Measurements from ENCODE around the gene CORO6. TPM values are rescaled to one million over a fixed set of nuclear protein-coding genes. Genes with fewer than 3 reads are reported as not detected.
A peak's percentile ranks its signal among the peaks of the same experiment; 100 is the strongest.

Gene CORO6
- total RNA-seq, 2 donors from 2014 or later = 2.9 to 4.4 TPM

DNA sequence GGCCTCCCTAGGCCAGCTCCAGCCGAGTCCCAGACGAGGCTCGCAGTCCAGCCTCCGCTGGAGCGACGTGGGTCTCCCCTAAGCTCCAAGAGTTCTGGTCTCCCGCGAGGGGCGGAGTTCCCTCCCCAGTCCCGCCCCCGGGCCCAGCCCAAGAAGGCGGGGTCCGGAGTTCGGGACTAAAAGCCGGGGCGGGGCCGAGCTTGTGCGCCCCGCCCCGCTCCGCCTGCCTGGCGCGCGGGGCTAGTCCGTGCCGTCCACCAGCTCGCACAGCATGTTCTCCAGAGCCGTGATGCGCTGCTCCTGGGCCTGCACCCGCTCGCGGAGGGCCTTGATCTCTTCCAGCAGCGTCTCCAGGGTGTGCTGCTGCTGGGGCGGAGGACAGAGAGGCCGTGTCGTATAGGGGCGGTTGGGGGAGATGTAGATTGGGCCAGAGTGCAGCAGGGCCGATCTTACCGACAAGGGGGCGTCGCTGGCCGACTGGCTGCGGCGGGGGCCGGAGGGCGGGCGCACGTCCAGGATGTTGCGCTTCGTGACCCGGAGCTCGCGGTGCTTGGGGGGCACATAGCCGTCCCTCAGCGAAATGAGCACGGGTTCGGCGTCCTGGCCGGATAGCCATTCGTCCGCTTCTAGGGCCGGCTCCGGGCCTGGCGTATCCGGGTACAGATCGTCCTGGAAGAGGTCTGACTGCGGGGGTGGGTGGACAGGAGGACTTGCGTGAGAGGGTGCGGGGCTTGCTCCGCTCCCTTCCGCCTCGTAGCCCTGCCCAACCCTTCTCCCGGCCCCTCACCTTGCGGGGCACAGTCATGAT, 7.0 kb downstream of the CORO6 start:
- ATAC-seq (peak; percentile 73), DNase-seq (peak; percentile 79 to 89)
- intact Hi-C loops (cut with DNase I, micrococcal nuclease) = no loop called here

- intact Hi-C loops (cut with DNase I, micrococcal nuclease) = no loop called here
- DNase-seq (peak; percentile 48 to 54), ATAC-seq (no peak)
These were observed 7.7 kb downstream of the CORO6 start for GRCh38 chr17:29615048-29615385.

GRCh38 chr17:29614349-29615047, 8.2 kb downstream of the CORO6 start:
- no peak for DNase-seq
- ATAC-seq = no peak
- intact Hi-C loops (cut with DNase I, micrococcal nuclease) = no loop called here

DNA sequence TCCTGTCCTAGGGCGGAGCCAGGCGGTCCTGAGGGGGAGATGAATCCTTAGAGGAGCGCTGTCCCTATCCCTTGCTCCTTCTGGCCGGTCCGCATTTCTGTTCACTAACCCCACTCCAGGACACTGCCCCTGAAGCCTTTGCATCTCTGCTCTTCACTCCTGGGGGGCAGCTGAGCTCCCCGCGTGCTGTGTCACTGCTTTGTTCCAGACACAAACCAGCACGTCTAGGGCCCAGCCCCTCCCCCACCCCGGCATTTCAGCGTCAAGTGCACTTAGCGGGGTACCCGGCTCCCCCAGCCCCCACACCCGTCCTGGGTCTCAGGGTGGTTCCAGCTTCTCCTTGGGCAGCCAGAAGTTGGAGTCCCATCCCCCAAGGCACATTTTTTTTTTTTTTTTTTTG, 8.9 kb downstream of the CORO6 start:
- intact Hi-C loops (cut with DNase I, micrococcal nuclease) = no loop called here
- ATAC-seq = no peak
- peak in 1 of 2 donors; percentile 36 for DNase-seq

- ATAC-seq (peak; percentile 65), DNase-seq (peak; percentile 92 to 96)
- intact Hi-C loops (cut with DNase I, micrococcal nuclease) = no loop called here
These were observed 9.3 kb downstream of the CORO6 start for GRCh38 chr17:29613352-29613837.

GRCh38 chr17:29612404-29613280, 10.1 kb downstream of the CORO6 start:
- no peak for ATAC-seq
- intact Hi-C loops (cut with DNase I, micrococcal nuclease) = no loop called here
- no peak for DNase-seq

- intact Hi-C loops (cut with DNase I, micrococcal nuclease) = no loop called here
- no peak for ATAC-seq
- no peak for DNase-seq
These were observed 10.7 kb downstream of the CORO6 start for GRCh38 chr17:29612094-29612403.

DNA sequence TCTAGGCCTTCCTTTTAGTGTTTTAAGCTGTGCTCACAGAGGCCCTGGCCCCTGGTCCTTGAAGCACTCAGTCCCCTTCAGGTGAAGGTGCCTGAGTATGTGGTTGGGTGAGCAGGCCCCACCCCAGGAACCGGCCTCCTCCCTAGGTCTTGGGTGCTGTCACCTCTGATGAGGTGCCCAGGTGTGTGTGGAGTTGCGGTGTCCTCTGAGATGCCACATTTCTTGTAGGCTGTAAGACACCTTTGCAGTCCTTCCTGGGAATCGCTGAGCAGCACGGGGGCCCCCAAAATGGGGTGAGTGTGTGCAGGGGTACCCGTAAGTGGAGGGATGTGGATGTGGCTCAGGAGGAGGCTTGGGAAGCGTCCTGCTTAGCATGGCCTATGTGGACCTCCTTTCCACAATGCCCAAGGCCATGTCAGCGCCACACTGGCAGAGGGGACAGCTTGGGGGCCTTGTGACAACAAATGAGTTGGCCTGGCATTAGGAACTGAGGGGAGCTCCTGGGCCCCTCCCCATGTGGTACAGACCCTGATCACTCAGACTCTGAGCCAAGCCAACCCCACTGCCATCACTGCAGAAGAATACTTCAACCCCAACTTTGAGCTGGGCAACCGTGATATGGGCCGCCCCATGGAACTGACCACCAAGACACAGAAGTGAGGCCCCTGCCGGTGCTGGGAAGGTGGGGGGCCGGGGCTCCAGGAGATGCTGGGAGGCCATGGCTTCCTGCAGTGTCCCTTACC, 11.2 kb downstream of the CORO6 start:
- no peak for ATAC-seq
- intact Hi-C loops (cut with DNase I, micrococcal nuclease) = no loop called here
- no peak for DNase-seq

- intact Hi-C loops (cut with DNase I, micrococcal nuclease) = no loop called here
- DNase-seq = no peak
- ATAC-seq = no peak
These were observed 12.3 kb downstream of the CORO6 start for GRCh38 chr17:29610395-29610794.

GRCh38 chr17:29608986-29609385, 13.7 kb downstream of the CORO6 start:
- intact Hi-C loops (cut with DNase I, micrococcal nuclease) = no loop called here
- DNase-seq (no peak), ATAC-seq (no peak)

GRCh38 chr17:29607557-29608195, 15.0 kb downstream of the CORO6 start:
- intact Hi-C loops (cut with DNase I, micrococcal nuclease) = no loop called here
- ATAC-seq (no peak), DNase-seq (no peak)

DNA sequence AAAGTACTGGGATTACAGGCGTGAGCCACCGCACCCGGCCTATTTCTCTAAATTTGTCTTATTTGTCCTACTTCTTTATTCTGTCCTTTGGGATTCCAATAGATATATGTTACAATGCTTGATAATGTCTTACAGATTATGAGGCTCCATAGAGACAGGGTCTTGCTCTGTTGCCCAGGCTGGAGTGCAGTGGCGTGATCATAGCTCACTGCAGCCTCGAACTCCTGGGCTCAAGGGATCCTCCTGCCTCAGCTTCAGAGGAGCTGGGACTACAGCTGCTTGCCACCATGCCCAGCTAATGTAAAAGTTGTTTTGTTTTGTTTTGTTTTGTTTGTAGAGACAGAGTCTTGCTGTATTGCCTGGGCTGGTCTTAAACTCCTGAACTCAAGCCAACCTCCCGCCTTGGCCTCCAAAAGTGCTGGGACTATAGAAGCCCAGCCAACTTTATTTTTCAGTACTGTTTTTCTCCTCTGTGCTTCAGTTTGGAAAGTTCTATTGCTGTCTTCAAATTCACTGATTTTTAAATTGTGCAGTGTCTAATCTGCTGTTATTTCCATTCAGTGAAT, 19.5 kb downstream of the CORO6 start:
- no peak for ATAC-seq
- intact Hi-C loops (cut with DNase I, micrococcal nuclease) = no loop called here
- DNase-seq = no peak

- DNase-seq (no peak), ATAC-seq (no peak)
- intact Hi-C loops (cut with DNase I, micrococcal nuclease) = no loop called here
These were observed 25.1 kb downstream of the CORO6 start for GRCh38 chr17:29597361-29598172.

DNA sequence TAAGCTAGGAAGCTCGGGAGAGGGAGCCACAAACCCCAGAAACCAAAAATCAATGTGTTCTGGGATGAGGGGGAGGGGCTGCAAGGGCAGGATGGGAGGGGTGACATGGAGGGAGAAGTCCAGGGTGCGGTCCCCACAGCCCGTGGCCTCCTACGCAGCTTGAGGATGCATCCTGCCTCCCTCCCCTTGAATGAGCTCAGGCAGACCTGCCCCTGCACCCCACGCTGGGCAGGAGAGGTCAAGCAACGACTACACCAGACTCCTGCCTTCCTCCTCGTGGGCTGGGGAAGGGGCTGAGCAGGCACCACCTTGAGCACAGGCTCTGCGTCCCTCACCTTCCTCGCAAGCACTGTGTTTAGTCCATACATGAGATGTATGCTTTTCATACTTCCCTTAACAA, 25.9 kb downstream of the CORO6 start:
- ATAC-seq = no peak
- intact Hi-C loops (cut with DNase I, micrococcal nuclease) = no loop called here
- DNase-seq = no peak

DNA sequence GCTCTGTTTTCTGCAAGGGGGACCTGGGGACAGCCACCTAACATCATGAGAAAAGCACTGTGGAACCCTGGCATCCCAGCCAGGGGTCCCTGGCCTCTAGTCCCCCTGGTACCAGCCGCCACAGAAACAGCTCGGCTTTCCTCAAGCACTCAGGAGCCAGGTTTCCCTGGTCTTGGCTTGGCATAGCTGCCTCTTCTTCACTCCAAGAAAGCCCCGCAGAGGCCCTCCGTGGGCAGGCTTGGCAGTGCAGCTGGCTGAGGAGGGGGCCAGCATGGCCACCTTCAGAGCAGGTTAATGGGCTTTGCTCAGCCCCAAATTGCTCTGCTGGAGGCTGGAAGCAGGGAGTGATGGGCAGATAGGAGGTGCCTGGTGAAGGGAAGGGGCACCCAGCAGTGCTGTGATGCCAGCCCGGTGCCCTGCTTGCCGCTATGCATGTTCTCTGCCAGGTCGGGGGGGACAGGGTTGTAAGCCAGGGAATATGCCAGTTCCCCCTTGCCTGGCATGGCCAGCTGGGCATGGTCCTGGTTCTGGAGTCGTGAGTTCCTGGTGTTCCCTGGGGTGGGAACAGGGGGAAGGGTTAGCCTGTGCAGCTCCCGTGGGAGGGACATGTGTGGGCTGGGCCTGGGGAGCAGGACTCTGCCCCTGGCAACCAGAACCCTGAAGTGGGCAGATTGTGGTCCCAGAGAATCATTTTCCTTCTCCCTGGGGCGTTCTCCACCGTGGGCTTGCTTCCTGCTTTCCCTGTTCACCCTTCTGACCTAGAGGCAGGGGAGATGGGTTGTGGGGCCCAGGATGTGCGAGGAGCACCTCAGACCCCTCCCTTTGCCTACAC, 26.6 kb downstream of the CORO6 start:
- DNase-seq (no peak), ATAC-seq (no peak)
- intact Hi-C loops (cut with DNase I, micrococcal nuclease) = no loop called here

- no peak for ATAC-seq
- DNase-seq = no peak
- intact Hi-C loops (cut with DNase I, micrococcal nuclease) = no loop called here
These were observed 27.4 kb downstream of the CORO6 start for GRCh38 chr17:29595107-29595942.
